Ovary (tissue), 9 donors: ENCODE data around the gene LCOR. TPM values are rescaled to one million over a fixed set of nuclear protein-coding genes. Genes with fewer than 3 reads are reported as not detected.
"Not testable (repeated sequence)": the region's sequence is repeated elsewhere in the genome, so short reads cannot be mapped to it uniquely, and the experiment has no call there.

Experiments used
- DNase-seq, 5 donors: peaks; one replicate each; pipeline ENCODE4 v3.0.0-alpha.2; 2019 to 2020
- H3K27ac ChIP-seq, 2 donors: fragments of 200-600 bp; one replicate each; pipeline versions ENCODE4 v1.5.1 to v1.8.0; 2019 to 2022
- H3K27me3 ChIP-seq: fragments of 200-600 bp; one replicate; pipeline ENCODE4 v1.8.0; 2022
- H3K36me3 ChIP-seq: fragments of 200-600 bp; sonication (generic); one replicate; pipeline ENCODE4 v1.5.1; 2019
- H3K4me1 ChIP-seq: one replicate; pipeline ENCODE4 v1.8.1; 2013; ENCODE audit warnings: mild to moderate bottlenecking, moderate library complexity; ENCODE audit not compliant: insufficient read depth
- H3K4me3 ChIP-seq: fragments of 200-600 bp; sonication (generic); one replicate; pipeline ENCODE4 v1.5.1; 2017
- H3K9me3 ChIP-seq, 2 donors: fragments of 200-600 bp in 1 of 2; sonication (generic) in 1 of 2; one replicate each; pipeline versions ENCODE4 v1.5.1 to v1.8.1; 2013 to 2019; ENCODE audit warnings: mild to moderate bottlenecking in 1 of 2, moderate library complexity in 1 of 2
- EP300 ChIP-seq: sonication (generic); formaldehyde crosslinking; IDR thresholded peaks from one replicate; pipeline ENCODE4 v1.6.1; 2017; ENCODE audit warnings: antibody characterized with exemption
- POLR2A ChIP-seq: fragments of 450-650 bp; IDR thresholded peaks from one replicate; pipeline ENCODE4 v1.6.1; 2017; ENCODE audit warnings: antibody characterized with exemption, mild to moderate bottlenecking, moderate library complexity
- WGBS, 3 donors: extraction: QIAGEN DNeasy Blood & Tissue Kit in 1 of 3; methylation state at CpG; one replicate each; pipeline versions ENCODE4 v1.1.5 to v1.1.7; 2013 to 2017; 5-methylcytosine and 5-hydroxymethylcytosine counted together
- intact Hi-C, 4 donors: fragments of 100-400 bp; cut with DNase I; formaldehyde crosslinking; loops; one replicate each; pipeline versions ENCODE4 v1.11.0 to v1.15.1; 2022 to 2023
- polyA plus RNA-seq, 2 donors: library from polyadenylated mRNA; stranded (reverse); fragments of 200-250 nt in 1 of 2; fragments of 350-450 nt in 1 of 2; fragmentation: Illumina TruSeq in 1 of 2; extraction: RNeasy Lipid Tissue Mini Kit (QIAGEN cat#74804) in 1 of 2; gene quantifications; one replicate each; pipeline ENCODE4 v1.2.3, GENCODE V29; 2013 to 2014
- total RNA-seq, 7 donors: library from RNA; depleted of rRNA in 2 of 7; stranded (reverse); fragments of >200 nt in 2 of 7; fragmentation: NEBNext Ultra II Directional in 3 of 7; extraction: Animal tissue kit (Norgen Biotek cat#: 25700) in 3 of 7; gene quantifications; one replicate each; pipeline versions ENCODE4 v1.1.0 to v1.2.4, GENCODE V29; 2016 to 2023
- TF ChIP-seq, protein P1 (sequence below), 3 donors: fragments of 450-650 bp in 2 of 3; fragments of 200-600 bp in 1 of 3; IDR thresholded peaks; one replicate each; pipeline versions ENCODE4 v1.5.1 to v1.8.0; 2016 to 2022; ENCODE audit warnings: antibody characterized with exemption in 3 of 3, mild to moderate bottlenecking in 1 of 3
- donor health status: DM: no; HTN: no; CAD: no; lungs with moderate emphysema.
- donor health status: DM: no; HTN: no; CAD: no.
- donor health status: Bipolar disorder and iron deficiency.
- donor health status: DM: yes; HTN: yes; CAD: no.
- donor health status: DM: no; HTN: no; CAD: no.
- donor health status: DM: yes; HTN: yes; CAD: no.

LCOR gene
- total and polyA plus RNA-seq, 9 donors = 4.0 to 44.9 (median 29.8) TPM

DNA sequence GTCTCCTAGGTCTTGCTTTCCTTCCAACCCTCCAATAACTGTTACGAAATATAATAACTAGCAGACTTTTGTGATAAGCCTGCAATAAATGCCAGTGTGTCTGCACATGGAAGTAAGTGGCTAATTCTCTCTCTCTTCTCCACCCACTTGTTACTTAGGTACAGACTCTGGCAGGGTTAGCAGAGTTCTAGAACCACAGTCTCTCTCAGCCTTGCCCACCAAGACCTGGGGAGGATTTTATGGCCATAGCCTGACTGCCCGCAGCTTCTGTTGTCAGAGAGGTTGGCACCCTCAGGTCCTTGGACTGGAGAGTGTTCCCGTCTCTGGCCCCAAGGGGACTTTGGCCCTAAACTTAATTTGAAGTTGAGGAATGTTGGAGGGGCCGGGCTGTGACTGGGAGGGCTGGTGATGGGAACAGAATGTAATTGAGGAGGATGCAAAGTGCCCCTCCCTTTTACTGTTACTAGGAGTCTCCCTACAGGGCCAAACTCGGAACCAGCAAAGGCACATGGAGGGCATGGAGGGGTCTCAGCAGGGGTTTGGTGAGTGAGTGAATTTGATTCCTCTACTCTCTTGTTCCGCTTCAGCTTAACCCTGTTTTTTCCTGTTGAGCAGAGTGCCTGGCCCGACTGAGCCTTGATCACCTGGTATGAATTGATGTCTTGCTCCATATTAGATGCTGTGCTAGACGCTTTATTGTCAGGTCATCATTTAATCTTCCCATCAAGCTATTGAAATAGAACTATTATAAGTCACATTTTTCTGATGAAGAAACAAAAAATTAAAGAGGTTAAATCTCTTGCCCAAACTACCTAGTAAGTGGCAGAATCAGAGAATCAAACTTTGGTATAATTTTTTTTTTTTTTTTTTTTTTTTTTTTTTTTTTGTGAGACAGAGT lies 37.0 kb upstream of the LCOR start:
- WGBS, 3 donors = 65 to 67% (median 67%) methylated on average over 8 of the region's 8 CpGs
- no peaks in the 10 kb centered on the region for H3K36me3 ChIP-seq
- H3K27me3 ChIP-seq = no peaks in the 10 kb centered on the region
- no peak overlapping the region for H3K4me3 ChIP-seq
- H3K4me1 ChIP-seq = no peaks in the 10 kb centered on the region
- H3K27ac ChIP-seq = no peak overlapping the region
- intact Hi-C loops = no loop called here
- TF ChIP-seq POLR2A = no peak
- no peak for TF ChIP-seq EP300
- TF ChIP-seq, protein P1, sequence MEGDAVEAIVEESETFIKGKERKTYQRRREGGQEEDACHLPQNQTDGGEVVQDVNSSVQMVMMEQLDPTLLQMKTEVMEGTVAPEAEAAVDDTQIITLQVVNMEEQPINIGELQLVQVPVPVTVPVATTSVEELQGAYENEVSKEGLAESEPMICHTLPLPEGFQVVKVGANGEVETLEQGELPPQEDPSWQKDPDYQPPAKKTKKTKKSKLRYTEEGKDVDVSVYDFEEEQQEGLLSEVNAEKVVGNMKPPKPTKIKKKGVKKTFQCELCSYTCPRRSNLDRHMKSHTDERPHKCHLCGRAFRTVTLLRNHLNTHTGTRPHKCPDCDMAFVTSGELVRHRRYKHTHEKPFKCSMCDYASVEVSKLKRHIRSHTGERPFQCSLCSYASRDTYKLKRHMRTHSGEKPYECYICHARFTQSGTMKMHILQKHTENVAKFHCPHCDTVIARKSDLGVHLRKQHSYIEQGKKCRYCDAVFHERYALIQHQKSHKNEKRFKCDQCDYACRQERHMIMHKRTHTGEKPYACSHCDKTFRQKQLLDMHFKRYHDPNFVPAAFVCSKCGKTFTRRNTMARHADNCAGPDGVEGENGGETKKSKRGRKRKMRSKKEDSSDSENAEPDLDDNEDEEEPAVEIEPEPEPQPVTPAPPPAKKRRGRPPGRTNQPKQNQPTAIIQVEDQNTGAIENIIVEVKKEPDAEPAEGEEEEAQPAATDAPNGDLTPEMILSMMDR (IDR thresholded peaks at IDR 0.05) = no peak
- no peaks in the 10 kb centered on the region for H3K9me3 ChIP-seq
- DNase-seq = no peak

DNA sequence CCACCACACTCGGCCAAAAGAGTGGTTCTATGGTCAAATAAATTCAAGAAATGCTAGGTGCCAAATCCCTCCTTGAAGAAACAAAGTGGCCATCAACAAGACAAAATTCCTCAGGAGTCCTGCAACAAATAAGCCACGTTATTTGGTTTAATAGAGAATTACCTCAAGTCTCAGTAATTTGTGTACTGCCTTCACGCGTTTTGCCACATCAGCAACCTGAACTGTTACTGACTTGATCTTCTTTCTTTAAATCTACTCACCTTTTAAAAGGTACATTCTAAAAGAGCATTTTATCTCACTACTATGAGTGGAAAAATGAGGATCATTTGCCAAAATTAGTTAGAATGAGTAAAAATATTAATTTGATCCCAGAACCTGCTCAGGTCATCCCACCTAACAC lies 34.6 kb upstream of the LCOR start:
- intact Hi-C loops = no loop called here
- DNase-seq = no peak
- no peak for TF ChIP-seq EP300
- H3K27ac ChIP-seq = no peak overlapping the region
- H3K36me3 ChIP-seq = no peaks in the 10 kb centered on the region
- no peak overlapping the region for H3K4me3 ChIP-seq
- 88 to 89% (median 89%) methylated on average over 4 of the region's 4 CpGs for WGBS, 3 donors
- H3K9me3 ChIP-seq = no peaks in the 10 kb centered on the region
- H3K27me3 ChIP-seq = no peaks in the 10 kb centered on the region
- no peaks in the 10 kb centered on the region for H3K4me1 ChIP-seq

DNA sequence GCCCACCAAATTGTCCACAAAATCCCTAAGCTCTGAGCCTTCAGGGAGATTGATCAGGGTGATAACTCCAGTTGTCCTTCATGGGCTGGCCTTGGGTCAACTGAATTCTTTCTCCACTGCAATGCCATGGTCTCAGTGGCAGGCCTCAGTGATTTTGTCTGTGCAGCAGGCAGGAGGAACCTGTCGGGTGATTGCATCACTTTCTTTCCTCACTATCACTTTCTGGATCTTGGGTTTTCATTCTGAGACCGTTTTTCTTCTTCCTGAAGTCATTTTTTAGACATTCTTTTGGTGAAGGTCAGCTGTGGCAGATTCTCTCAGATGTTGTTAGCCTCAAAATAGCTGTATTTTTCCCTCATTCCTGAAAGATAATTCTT lies 28.8 kb upstream of the LCOR start:
- H3K9me3 ChIP-seq = no peaks in the 10 kb centered on the region
- H3K27me3 ChIP-seq = no peaks in the 10 kb centered on the region
- no peaks in the 10 kb centered on the region for H3K4me1 ChIP-seq
- no peak overlapping the region for H3K4me3 ChIP-seq
- DNase-seq = no peak
- intact Hi-C loops = no loop called here
- no peaks in the 10 kb centered on the region for H3K36me3 ChIP-seq
- H3K27ac ChIP-seq = no peak overlapping the region
- TF ChIP-seq EP300 = no peak
- no peak for TF ChIP-seq POLR2A
- TF ChIP-seq, protein P1 (IDR thresholded peaks at IDR 0.05) = no peak
- 67 to 81% (median 74%) methylated on average over 2 of the region's 2 CpGs for WGBS, 3 donors

DNA sequence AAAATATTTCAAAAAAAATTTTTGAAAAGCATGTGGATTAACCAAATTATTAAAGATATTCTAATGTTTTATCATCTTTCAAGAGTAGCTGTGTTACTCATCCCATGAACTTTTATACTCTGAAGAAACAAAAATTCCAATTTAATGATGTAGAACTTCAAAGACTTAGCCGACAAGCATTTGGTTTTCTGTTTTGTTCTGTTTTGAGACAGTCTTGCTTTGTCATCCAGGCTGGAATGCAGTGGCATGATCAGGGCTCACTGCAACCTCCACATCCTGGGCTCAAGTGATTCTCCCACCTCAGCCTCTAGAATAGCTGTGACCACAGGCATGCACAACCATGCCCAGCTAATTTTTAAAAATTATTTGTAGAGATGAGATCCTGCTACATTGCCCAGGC lies 17.8 kb upstream of the LCOR start:
- TF ChIP-seq, protein P1 (IDR thresholded peaks at IDR 0.05) = no peak
- TF ChIP-seq EP300 (no peak), POLR2A (no peak)
- H3K36me3 ChIP-seq = no peaks in the 10 kb centered on the region
- H3K4me1 ChIP-seq = no peaks in the 10 kb centered on the region
- DNase-seq = no peak
- intact Hi-C loops = no loop called here
- no peak overlapping the region for H3K27ac ChIP-seq
- no peaks in the 10 kb centered on the region for H3K9me3 ChIP-seq
- H3K27me3 ChIP-seq = no peaks in the 10 kb centered on the region
- WGBS, 3 donors = 4 to 18% (median 8%) methylated on average over 1 of the region's 1 CpG
- H3K4me3 ChIP-seq = no peak overlapping the region

DNA sequence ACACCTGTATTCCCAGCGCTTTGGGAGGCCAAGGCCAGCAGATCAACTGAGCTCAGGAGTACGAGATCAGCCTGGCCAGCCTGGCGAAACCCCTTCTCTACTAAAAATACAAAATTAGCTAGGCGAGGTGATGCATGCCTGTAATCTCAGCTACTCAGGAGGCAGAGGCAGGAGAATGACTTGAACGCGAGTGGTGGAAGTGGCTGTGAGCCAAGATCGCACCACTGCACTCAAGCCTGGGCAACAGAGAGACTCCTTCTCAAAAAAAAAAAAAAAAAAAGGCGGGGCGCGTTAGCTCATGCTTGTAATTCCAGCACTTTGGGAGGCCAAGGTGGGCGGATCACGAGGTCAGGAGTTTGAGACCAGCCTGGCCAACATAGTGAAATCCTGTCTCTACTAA lies 13.1 kb upstream of the LCOR start:
- H3K4me3 ChIP-seq, H3K36me3 ChIP-seq, H3K9me3 ChIP-seq, H3K27me3 ChIP-seq, H3K4me1 ChIP-seq, intact Hi-C loops, DNase-seq, H3K27ac ChIP-seq: not testable (repeated sequence)
- WGBS, 3 donors = 86 to 87% (median 87%) methylated on average over 12 of the region's 12 CpGs
